Stimulated activated CD4-positive, alpha-beta T cell treated with anti-CD3 and anti-CD28 coated beads, Interleukin-15, amount 100 ng/mL, for 1 hour (primary cell): Measurements from ENCODE around the gene LIX1L.

Experiments
- DNase-seq, 2 donors: peaks; one replicate each; pipeline ENCODE4 v3.0.0-alpha.2; 2020; ENCODE audit warnings: low read depth in 1 of 2, low spot score in 1 of 2

The LIX1L gene

DNA sequence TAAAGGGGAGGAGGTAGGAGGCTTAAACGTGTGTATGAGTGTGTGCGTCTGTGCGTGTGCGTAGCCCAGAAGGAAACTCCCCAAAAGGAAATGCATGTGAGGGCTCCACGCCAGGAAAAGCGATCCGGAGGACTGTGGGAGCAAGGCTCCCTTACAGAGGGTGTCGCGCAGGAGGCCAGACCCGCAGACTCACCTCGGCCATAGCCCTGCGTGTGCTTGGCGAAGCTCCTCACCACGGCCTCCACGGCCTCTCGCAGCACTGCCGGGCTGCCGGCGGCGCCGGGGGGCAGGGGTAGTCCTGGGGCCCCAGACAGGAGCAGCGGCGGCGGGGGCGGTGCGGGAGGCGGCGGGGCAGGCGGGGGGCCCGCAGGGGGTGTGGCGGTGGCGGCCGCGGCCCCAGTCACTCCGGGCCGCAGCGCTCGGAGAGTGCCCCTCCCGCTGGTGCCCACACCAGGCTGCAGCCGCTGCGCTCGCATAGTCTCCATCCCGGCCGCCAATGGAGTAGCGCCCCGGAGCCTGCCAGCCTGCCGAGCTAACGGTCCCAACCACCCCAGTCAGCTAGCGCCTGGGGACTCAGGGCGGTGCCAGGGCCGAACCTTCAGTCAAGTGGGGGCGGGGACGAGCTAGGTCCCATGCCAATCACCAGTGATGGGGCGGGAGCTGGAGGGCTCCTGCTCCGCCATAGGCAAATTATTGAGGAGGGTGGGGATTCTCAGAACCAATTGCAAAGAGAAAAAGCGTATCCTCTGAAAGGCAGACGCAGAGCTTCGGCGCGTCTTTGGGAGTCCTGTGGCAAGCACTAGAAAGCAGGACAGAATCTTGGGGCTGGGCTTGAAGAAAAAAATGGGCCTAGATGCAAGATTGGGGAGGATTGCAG lies at the start of gene LIX1L:
LIX1L (minus strand) TSS at position 575 of the 877 bp plus-strand sequence; CDS start at position 485, 90 bp downstream.
- peak; percentile 86 to 89 for DNase-seq

DNA sequence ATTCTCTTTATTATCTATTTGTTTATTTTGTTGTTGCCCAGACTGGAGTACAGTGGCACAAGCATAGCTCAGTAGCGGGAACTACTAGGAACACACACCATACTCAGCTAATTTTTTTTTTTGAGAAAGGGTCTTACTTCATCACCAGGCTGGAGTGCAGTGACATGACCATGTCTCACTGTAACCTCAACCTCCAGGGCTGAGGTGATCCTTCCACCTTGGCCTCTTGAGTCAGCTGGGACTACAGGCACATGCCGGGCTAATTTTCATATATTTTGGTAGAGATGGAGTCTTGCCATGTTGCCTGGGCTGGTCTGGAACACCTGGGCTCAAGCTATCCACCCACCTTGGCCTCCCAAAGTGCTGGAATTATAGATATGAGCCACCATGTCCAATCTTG lies 43.9 kb upstream of the LIX1L start:
- DNase-seq, result no peak

DNA sequence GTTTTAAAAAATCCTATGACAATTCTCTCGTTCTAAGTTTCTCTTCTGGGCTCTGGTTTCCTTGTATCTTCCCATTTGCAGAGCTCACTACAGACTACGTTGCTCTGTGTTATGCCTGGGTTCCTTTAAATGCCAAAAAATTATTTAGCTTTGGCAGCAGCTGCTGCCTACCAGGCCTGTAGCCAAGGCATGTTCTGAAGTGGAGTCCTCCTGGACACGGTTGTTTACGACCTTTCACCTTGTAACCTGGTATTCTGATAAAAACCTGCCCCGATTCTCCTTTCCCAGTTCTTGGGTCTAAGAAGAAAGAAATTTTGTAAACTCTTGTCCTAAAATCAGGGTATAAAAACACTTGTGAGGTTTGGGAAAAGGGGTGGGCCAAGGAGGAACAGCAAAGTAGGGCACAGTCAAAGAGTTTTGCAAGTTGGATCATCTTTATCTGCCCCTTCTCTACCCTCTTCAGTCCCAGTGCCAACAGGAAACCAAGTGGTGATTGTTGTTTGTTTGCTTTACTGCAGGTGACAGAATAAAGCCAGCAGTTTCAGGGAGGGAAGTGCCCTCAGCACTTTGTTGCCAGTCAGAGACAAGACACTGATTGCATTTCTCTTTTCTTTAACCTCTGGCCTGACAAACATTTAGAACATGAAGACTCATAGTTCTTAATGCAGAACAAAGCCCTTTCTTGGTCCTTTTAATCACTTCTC lies 41.7 kb upstream of the LIX1L start:
- no peak for DNase-seq

DNA sequence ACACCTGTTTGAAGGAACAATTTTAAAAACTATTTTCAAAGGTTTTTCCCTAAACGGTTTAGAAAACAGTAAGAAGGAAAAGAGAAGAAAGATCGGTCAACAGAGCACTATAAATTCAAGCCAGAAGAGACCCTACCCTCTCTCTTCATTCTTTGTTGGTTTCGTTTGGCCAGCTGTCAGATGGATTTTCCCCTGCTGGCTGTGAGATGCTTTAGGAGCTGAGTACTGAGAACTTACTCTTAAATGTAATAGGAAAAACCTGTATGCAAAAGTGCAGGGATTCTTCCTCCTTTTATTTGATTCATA lies 39.9 kb upstream of the LIX1L start:
- DNase-seq, result no peak

DNA sequence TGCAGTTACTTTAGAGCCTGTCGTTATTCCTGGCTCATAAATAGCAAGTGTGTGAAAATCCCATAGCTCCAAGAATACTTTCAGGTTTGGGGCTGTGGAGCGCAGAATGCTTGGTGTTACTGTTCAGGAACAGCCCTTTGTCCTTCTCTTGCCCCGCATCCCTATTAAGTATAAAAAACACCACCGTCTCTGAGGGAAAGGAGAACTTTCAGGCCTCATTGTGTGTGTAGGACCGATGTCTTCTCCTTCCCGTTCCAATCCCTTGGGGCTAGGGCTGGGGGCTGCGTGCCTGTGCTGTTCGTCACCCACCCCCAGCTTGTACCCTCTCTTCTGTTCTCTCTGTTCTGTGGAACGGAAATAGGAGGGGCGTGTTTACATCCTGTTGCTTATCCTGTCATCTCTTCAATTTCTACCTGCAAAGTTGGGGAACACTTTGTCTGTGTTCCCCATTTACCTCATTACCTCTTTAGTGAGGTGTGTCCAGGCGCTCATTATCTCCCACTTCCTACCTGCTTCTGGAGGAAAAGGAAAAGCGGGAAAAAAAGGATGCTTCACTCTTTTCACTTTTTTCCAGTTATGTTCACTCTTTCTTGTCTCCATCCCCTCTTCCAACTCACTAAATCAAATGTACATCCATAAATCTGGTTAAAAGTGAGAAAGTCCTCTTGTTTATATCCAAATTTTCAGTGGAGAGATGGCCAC lies 39.4 kb upstream of the LIX1L start:
- DNase-seq, result peak in 1 of 2 donors; percentile 28

DNA sequence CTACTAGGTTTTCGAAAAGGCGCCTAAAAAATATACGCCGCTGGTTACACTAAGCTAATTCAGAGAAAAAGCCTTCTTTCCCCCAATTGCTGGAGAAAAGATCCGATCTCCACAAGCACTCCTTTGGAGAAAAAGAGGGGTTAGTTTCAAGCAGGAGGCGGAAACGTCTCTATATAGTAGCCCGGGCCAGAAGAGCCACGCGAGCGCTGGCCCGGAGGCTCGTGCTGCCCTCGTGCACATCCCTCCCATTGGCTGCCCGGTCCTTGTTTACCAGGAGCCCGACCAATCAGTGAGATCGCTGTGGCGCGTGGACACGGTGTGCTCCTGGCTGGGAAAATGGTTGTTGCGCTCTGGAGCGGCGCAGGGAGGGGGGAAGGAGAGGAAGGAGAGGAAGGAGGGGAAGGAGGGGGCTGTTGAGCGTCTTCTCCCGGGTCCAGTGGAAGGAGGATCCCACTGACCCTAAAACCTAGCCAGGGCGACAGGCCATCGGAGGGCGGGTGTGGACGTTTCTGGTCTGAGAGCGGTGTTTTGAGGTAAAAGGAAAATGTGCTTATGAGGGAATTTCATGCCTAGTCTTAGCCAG lies 38.7 kb upstream of the LIX1L start, which contains the start of gene TXNIP:
TXNIP (minus strand) TSS at position 147 of the 583 bp plus-strand sequence. CDS start 313 bp downstream, outside the sequence.
- peak; percentile 81 to 85 for DNase-seq

DNA sequence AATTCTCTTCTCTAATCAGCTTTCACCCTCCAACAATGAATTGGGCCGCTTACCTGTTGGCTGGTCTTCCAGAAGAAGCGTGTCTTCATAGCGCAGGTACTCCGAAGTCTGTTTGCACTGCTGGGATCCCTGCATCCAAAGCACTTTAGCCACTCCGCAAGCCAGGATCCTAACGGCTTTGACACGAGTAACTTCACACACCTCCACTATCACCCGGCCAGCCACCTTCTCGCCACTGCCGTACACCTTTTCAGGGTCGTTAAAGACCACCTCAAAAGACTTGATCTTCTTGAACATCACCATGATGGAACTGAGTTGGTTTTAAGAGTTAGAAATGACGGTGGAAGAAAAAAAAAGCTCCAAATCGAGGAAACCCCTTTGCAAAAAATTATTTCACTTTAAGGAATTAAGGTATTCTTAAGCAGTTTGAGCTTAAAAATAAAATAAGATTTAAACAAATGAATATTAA lies 38.2 kb upstream of the LIX1L start:
- DNase-seq, result no peak

DNA sequence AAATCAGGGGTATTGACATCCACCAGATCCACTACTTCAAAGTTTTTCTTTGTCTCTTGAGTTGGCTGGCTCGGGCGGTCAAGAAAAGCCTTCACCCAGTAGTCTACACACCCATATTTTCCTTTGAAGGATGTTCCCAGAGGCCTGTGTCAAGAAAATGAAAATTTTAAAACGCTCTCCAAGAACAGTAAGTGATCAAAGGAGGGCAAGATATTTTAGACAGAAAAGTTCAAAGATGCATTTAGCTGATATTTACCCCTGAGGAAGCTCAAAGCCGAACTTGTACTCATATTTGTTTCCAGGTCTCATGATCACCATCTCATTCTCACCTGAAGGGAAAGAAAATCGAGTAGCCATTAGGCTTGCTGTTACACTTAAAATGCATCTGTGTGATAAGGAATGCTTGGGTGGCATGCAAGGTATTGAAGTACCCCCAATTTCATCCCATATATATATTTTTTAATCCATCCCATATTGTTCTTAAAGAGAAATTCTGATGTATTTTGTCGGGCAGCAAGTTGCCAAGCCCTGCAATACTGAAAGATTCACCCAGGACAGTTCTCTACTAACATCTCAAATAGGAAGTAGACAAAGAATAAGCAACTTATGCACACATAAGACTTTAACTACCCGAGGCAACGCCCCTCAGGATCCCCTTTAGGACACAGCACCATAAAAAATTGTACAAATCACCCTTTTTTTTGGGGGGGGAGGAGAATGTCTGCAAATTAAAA lies 37.5 kb upstream of the LIX1L start:
- DNase-seq, result no peak

DNA sequence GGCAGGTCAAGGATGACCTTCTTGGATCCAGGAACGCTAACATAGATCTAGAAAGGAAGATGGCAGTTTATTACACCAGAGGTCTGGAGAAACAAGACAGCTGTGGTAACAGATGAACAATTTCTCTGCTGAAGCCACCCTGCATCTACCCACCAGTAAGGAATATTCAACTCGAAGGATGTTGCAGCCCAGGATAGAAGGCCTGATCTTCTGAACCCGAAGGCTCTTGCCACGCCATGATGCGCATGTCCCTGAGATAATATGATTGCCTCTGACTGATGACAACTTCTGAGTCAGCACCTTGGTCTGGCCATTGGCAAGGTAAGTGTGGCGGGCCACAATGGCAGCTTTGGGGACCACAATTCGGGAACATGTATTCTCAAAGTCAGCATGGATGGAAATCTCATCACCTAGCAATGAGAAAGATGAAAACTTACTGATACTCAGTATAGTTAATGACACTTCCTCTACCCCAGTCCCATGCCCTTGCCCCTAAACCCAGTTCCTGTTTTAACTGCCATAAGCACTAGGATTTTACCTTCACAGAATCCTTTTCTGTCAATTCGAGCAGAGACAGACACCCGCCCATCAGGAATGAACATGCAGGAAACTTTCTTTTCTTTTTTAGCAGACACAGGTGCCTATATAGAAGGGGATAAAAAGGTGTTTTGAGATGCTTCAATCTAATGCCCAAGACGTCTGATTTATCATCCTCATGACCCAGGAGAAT lies 36.7 kb upstream of the LIX1L start:
- no peak for DNase-seq

DNA sequence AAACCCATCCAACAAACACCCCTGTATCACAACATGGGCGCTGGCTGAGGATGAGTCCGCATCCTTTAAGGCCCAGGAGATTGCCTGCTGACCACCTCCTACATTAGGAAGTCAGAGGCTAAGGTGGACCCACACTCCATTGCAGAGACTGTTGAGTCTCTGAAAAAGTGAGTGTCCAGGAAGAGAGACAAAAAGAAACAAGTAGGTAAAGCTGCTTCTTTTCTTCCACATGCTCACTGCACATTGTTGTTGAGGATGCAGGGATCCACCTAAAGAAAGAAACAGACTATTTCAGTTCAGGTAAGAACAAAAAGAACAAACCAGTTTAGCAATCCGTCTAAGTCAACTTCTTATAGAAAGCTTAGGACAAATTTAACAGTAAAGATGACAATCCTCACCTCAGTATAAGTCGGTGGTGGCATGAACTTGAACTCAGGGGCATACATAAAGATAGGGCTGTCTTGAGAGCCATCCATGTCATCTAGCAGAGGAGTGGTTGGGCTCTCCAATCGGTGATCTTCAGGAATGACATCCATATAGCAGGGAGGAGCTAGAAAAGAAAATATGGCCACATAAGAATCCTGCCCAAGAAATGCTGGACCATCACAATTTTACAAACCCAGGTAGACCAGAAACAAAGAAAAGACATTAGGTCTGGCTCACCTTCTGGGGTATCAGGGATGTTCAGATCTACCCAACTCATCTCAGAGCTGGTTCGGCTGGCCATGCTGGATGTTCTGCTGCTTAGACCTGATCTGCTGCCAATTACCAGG lies 36.0 kb upstream of the LIX1L start:
- no peak for DNase-seq

DNA sequence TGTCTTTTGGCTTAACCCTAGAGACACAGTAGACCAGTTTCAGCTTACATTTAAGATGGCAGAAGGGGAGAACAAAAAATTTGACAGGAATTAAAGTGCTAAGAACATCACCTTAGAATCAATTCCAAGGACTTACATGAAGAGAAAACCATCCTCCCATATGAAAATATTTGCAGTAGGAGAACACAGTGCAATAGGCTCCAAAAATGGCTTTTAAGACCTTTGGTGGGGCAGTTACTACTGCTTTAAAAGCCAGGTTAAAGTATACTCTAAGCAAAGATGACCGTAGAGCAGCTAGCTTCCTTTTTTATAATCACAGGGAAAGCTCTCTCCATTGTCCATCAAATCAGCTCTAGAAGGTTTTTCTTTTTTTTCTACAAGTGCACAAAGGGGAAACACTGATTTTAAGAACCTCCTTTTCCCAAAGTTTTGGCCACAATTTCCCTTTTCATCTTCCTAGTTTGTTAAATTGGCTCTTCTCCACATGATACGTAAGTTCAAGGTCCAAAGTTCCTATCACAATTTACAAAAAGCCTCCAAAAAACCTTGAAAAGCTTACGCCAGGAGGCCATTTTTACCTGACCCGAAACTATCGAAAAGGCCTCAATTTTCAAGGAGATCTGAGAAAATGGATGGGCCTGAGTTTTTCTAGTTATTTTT lies 35.3 kb upstream of the LIX1L start:
- DNase-seq, result no peak

DNA sequence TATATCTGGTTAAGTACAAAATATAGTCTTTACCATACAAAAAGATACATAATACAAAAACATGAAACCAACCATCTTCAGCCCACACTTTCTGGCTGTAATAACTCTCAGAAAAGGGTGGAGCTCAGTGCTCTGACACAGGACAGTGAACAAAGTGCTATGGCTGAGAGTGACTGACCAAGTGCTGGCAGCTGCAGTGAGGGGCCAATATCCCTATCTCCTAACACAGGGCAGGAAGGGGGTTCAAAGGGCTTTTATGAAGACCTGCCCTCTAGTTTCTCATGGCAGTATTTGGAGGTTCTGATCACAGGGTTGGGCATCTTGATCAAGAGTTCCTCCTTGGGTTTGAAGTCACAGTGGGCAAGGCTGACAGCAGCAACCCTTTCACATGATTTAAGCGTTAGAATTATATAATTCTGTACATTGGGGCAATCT lies 34.7 kb upstream of the LIX1L start:
- DNase-seq, result no peak

DNA sequence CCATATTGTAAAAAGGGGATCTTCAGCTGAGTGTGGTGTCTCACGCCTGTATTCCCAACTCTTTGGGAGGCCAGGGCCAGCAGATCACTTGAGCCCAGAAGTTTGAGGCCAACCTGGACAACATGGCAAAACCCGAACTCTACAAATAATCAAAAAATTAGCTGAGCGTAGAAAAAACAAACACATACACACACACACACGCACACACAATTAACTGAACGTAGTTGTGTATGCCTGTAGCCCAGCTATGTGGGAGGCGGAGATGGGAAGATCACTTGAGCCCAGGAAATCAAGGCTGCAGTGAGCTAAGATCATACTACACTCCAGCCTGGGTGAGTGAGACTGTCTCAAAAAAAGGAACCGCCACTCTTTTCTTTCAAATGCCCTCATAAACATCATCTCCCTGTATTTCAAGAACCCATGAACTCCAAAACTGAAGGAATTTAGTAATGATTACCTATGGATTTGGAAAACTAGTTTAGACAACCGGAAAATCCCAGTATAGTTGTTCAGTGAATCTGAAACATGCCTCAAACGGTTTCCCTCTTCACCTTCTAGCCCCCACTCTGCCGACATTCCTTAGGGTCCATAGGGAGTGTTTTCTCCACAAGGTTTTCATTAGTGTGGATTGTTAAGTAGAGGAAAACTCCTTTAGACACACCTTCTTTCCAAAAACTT lies 34.1 kb upstream of the LIX1L start:
- DNase-seq, result no peak

DNA sequence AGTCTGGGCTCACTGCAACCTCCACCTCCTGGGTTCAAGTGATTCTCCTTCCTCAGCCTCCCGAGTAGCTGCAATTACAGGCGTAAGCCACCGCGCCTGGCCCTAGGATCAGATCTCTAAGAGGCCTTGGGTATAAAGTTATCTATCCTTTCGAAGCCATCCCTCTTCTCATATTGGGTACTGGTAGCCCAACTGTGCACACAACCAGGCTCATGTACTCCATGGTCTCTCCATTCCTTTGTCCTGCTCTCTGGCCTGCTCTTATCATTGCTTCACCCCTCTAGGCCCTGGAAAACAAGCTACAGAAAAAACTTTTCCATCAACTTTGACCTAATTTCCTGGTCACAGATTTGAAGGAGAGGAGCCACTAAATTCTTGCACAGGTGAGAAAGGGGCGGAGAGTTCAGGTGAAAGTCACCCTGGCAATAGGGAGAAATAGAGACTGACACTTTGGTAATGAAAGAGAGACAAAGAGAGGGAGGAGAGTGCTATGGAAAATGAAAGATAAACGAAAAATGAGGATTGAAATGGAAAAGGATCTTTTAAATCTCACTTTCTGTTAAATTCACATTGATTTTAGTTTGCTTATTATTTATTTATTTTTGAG lies 32.5 kb upstream of the LIX1L start:
- DNase-seq, result no peak

DNA sequence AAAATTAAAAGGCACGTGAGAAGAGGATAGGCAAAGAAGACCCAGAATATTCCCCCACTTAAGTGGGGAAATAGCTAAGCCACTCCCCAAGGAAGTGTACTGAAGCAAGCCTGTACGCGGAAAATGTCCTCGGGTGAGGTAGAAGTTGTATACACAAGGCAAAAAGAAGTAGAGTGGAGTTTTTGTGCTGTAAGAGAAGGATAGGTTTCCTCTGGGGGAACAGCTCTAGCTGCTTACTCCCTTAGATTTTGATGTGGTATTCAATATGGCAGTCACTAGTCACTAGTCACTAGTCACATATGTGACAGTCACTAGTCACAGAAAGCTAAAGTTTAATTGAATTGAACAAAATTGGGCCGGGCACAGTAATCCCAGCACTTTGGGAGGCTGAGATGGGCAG lies 31.0 kb upstream of the LIX1L start:
- no peak for DNase-seq

DNA sequence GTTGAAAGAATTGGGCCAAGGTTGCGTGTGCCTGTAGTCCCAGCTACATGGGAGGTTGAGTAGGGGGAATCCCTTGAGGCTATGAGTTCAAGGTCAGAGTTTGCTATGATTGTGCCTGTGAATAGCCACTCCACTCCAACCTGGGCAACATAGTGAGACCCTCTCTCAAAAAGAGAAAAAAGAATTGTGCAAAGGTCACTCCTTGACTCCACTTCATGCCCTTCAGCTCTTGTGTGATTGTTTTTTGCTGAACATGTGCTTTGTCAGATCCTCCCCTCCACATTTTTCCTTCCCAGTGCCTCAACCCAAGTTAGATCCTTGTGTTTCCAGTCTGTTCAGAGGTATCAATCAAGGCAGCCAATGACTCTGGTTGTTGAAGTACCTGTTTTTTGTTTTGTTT lies 30.1 kb upstream of the LIX1L start:
- DNase-seq, result no peak

DNA sequence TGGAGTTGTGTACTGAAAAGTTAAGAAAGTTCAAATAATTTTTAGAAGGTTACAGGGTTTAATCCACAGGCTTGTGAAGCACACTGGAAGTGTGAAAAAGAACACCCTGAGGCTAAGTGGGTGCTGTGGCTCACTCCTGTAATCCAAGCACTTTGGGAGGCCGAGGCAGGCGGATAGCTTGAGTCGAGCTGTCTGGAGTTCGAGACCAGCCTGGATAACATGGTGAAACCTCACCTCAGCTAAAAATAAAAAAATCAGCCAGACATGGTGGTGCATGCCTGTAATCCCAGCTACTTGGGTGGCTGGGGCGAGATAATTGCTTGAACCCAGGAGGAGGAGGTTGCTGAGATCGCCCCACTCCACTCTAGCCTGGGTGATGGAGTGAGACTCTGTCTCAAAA lies 28.7 kb upstream of the LIX1L start:
- no peak for DNase-seq
